Heart left ventricle (tissue), 16 donors: Measurements from ENCODE around the gene CCDC18. TPM values are rescaled to one million over a fixed set of nuclear protein-coding genes. Genes with fewer than 3 reads are reported as not detected.

Source experiments
- ATAC-seq, 4 donors: fragments of 200-7000 bp; cut with Tn5 transposase; one replicate each; pipeline ENCODE4 v1.9.1; 2020 to 2022; ENCODE audit warnings: moderate library complexity in 4 of 4, mild to moderate bottlenecking in 3 of 4, moderate number of reproducible peaks in 1 of 4
- DNase-seq, 5 donors: peaks; one replicate each; pipeline ENCODE4 v3.0.0-alpha.2; 2020
- H3K27ac ChIP-seq, 12 donors: fragments of 200-600 bp; sonication (generic) in 4 of 12; one replicate each; pipeline versions ENCODE4 v1.5.0 to v1.8.0; 2016 to 2022; ENCODE audit warnings: mild to moderate bottlenecking in 2 of 12
- H3K27me3 ChIP-seq, 9 donors: fragments of 200-600 bp; sonication (generic) in 2 of 9; one replicate each; pipeline versions ENCODE4 v1.5.1 to v1.8.0; 2016 to 2022; ENCODE audit warnings: mild to moderate bottlenecking in 3 of 9
- H3K36me3 ChIP-seq, 9 donors: fragments of 200-600 bp; sonication (generic) in 2 of 9; one replicate each; pipeline versions ENCODE4 v1.5.0 to v1.8.0; 2018 to 2022; ENCODE audit warnings: mild to moderate bottlenecking in 2 of 9
- H3K4me1 ChIP-seq, 12 donors: fragments of 200-600 bp; sonication (generic) in 4 of 12; one replicate each; pipeline versions ENCODE4 v1.5.0 to v1.8.0; 2016 to 2022; ENCODE audit warnings: mild to moderate bottlenecking in 3 of 12
- H3K4me3 ChIP-seq, 12 donors: fragments of 200-600 bp; sonication (generic) in 4 of 12; one replicate each; pipeline versions ENCODE4 v1.5.0 to v1.8.0; 2017 to 2022; ENCODE audit warnings: mild to moderate bottlenecking in 9 of 12, moderate library complexity in 4 of 12
- H3K9me3 ChIP-seq, 12 donors: fragments of 200-600 bp; sonication (generic) in 4 of 12; one replicate each; pipeline versions ENCODE4 v1.5.0 to v1.8.0; 2016 to 2022; ENCODE audit warnings: mild to moderate bottlenecking in 1 of 12
- CTCF ChIP-seq, 12 donors: fragments of 200-600 bp; sonication (generic) in 4 of 12; IDR thresholded peaks; one replicate each; pipeline versions ENCODE4 v1.5.0 to v1.8.0; 2018 to 2022; ENCODE audit warnings: antibody characterized with exemption in 12 of 12, mild to moderate bottlenecking in 5 of 12
- POLR2A ChIP-seq, 2 donors: fragments of 450-650 bp; IDR thresholded peaks; one replicate each; pipeline ENCODE4 v1.6.1; 2017; ENCODE audit warnings: antibody characterized with exemption in 2 of 2, mild to moderate bottlenecking in 2 of 2, moderate library complexity in 2 of 2
- WGBS, 4 donors: extraction: QIAGEN DNeasy Blood & Tissue Kit in 2 of 4; methylation state at CpG; one replicate each; pipeline versions ENCODE4 v1.1.5 to v1.1.7; 2013 to 2018; 5-methylcytosine and 5-hydroxymethylcytosine counted together
- intact Hi-C, 10 donors: fragments of 100-400 bp; cut with DNase I; formaldehyde crosslinking; loops; one replicate each; pipeline versions ENCODE4 v1.11.1 to v1.14.2; 2022
- long read RNA-seq, 3 donors: library from polyadenylated mRNA; unstranded; transcript quantifications; one replicate each; pipeline ENCODE4 v2.0.0, GENCODE V29; 2020 to 2021
- polyA plus RNA-seq, 2 donors: library from polyadenylated mRNA; stranded (reverse); fragments of 200-250 nt; gene quantifications; one replicate each; pipeline ENCODE4 v1.2.3, GENCODE V29; 2013
- total RNA-seq, 9 donors: library from RNA; depleted of rRNA in 2 of 9; stranded (reverse); fragments of >200 nt in 2 of 9; fragmentation: NEBNext Ultra II Directional in 3 of 9; extraction: Animal tissue kit (Norgen Biotek cat#: 25700) in 3 of 9; gene quantifications; one replicate each; pipeline versions ENCODE4 v1.1.0 to v1.2.4, GENCODE V29; 2016 to 2023
- donor health status: ischemic (EF 13 %, LVEDD 7.1; RV severe dilation, severe dysfunction).
- donor health status: healthy with polysubstance abuse.
- donor health status: DM: no; HTN: yes; CAD: no.
- donor health status: DM: no; HTN: no; CAD: no.
- donor health status: ischemic (EF 25% LVEDD 6.9; RV normal size, moderate dysfunction).
- donor health status: ischemic (EF 25% LVEDD 5.7; RV mildly dilated, moderate dysfunction).
- donor health status: healthy.
- donor health status: DM: yes; HTN: yes; CAD: no.
- donor health status: ischemic (EF 35%, LVEDD 5.7; RV mildly dilated, moderate dysfunction).
- donor health status: nonischemic (EF 11% LVEDD 7.7; RV severe dilation, severe dysfunction).
- donor health status: DM: yes; HTN: yes; CAD: no.
- donor health status: PGD.
- donor health status: ischemic (EF 29% LVEDD 5.4; RV normal size, mild dysfunction).
- donor health status: nonischemic (EF 23%, LVEDD 6.1; RV moderate dilation, normal function).

Gene CCDC18, protein sequence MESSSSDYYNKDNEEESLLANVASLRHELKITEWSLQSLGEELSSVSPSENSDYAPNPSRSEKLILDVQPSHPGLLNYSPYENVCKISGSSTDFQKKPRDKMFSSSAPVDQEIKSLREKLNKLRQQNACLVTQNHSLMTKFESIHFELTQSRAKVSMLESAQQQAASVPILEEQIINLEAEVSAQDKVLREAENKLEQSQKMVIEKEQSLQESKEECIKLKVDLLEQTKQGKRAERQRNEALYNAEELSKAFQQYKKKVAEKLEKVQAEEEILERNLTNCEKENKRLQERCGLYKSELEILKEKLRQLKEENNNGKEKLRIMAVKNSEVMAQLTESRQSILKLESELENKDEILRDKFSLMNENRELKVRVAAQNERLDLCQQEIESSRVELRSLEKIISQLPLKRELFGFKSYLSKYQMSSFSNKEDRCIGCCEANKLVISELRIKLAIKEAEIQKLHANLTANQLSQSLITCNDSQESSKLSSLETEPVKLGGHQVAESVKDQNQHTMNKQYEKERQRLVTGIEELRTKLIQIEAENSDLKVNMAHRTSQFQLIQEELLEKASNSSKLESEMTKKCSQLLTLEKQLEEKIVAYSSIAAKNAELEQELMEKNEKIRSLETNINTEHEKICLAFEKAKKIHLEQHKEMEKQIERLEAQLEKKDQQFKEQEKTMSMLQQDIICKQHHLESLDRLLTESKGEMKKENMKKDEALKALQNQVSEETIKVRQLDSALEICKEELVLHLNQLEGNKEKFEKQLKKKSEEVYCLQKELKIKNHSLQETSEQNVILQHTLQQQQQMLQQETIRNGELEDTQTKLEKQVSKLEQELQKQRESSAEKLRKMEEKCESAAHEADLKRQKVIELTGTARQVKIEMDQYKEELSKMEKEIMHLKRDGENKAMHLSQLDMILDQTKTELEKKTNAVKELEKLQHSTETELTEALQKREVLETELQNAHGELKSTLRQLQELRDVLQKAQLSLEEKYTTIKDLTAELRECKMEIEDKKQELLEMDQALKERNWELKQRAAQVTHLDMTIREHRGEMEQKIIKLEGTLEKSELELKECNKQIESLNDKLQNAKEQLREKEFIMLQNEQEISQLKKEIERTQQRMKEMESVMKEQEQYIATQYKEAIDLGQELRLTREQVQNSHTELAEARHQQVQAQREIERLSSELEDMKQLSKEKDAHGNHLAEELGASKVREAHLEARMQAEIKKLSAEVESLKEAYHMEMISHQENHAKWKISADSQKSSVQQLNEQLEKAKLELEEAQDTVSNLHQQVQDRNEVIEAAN (N-terminal part only)
- total RNA-seq (1 to 10 TPM; 1.9 to 8.9 (median 4.2) TPM), polyA plus RNA-seq (1 to 10 TPM; 1.7 to 2.5 TPM)
- long read RNA-seq, donor 1, result 0 reads
- long read RNA-seq, donor 2, partial matches to known transcripts, result 6 of 17 reads
- long read RNA-seq, donor 2, other reads (novel, unspliced or antisense), result 11 of 17 reads
- long read RNA-seq, donor 3, partial matches to known transcripts, result 0 of 2 reads
- long read RNA-seq, donor 3, other reads (novel, unspliced or antisense), result 2 of 2 reads

DNA sequence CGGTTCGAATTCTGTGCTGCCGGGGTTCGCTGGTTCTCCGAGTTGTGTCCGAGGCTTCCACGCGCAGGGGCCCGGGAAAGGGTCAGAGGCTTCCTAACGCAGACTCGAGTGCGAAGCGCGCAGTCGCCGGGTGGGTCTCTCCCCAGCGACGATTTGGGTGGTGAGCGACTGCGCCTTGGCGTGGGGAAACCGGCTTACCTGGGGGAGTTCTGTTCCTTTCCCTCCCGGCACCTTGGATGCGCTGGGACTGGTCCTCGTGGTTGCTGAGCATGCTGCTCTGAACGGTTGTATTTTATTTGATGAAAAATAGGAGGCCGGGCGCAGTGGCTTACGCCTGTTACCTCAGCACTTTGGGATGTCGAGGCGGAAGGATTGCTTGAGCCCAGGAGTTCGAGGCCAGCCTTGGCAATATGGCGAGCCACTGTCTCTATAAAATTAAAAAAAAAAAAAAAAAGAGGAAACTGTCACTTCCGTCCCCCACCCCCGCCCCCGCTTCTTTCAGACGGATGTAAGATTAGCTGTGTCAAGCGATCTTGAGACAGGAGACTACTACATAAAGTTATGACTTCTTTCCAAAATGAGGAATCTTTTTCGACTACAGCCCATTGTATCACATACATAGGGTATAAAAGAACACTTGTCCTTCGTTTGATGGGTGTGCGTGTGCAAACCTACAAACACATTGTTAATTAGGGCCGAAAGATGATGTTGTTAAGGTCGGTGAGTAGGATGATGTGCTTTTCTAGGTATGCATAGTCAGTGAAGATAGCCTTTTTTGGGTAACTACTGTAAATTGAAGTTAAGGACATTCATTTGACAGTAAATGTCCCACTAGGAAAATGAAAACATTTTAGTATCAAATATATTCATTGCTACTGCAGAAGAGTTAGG is at the start of gene CCDC18:
Gene CCDC18, plus strand, starts transcription at position 2 of the 891 bp plus-strand sequence. CDS start 2,638 bp downstream, outside the sequence.
- Histone ChIP-seq H3K4me3 (peak within 1 kb of the TSS; percentile 63 to 98 (median 76)), H3K27me3 (no peaks in the 10 kb centered on the region), H3K36me3 (peaks cover 0 to 5% (median 0%) of the 10 kb centered on the region in 9 donors), H3K27ac (peak within 1 kb of the TSS; percentile 96 to 100 (median 98)), H3K9me3 (no peaks in the 10 kb centered on the region), H3K4me1 (peaks cover 0 to 36% (median 24%) of the 10 kb centered on the region in 12 donors)
- intact Hi-C loops, result loop anchor here in 4 of 10 donors (1.0 to 5.0 kb wide), 3 partner anchors 102 to 166 kb away; partner anchors contain the start of genes DR1 (in 2 of the 4) and MTF2 (in 2 of the 4)
- DNase-seq (peak in 1 of 5 donors; percentile 10), ATAC-seq (no peak)
- WGBS, 4 donors, result 2 to 4% (median 3%) methylated on average over 24 to 43 of the region's 43 CpGs
- TF ChIP-seq POLR2A (IDR thresholded peaks at IDR 0.05) (no peak), CTCF (IDR thresholded peaks at IDR 0.05) (no peak)

- TF ChIP-seq CTCF (IDR thresholded peaks at IDR 0.05), result no peak
- TF ChIP-seq POLR2A (IDR thresholded peaks at IDR 0.05), result no peak
- Histone ChIP-seq H3K36me3 (peaks cover 0 to 83% (median 52%) of the 10 kb centered on the region in 9 donors), H3K27me3 (no peaks in the 10 kb centered on the region), H3K9me3 (no peaks in the 10 kb centered on the region), H3K4me1 (no peaks in the 10 kb centered on the region), H3K4me3 (no peak overlapping the region), H3K27ac (no peak overlapping the region)
- no peak for ATAC-seq
- no peak for DNase-seq
- intact Hi-C loops, result no loop called here
Measured at GRCh38 chr1:93132638-93133037, 47.9 kb upstream of the CCDC18 start.

DNA sequence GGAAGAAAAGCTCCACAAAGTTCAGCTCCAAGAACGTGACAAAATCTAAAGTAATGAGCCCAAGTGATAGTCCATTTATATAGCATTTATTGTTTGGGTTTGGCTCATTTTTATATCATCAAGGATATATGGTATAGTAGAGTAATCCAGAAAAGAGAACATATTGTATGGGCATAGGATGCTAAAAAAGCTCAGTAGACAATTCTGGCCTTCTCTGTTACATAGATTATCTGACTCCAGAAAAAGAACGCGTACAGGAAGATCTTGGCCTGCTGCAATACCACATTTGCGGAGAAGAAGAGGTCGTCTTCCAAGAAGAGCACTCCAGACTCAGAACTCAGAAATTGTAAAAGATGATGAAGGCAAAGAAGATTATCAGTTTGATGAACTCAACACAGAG is 44.1 kb upstream of the CCDC18 start:
- WGBS, 4 donors, result 94 to 96% (median 95%) methylated on average over 5 of the region's 5 CpGs
- Histone ChIP-seq H3K4me1 (no peaks in the 10 kb centered on the region), H3K27me3 (no peaks in the 10 kb centered on the region), H3K27ac (no peak overlapping the region), H3K4me3 (no peak overlapping the region), H3K36me3 (peaks cover 0 to 86% (median 71%) of the 10 kb centered on the region in 9 donors), H3K9me3 (no peaks in the 10 kb centered on the region)
- ATAC-seq (no peak), DNase-seq (no peak)
- intact Hi-C loops, result no loop called here
- TF ChIP-seq CTCF (IDR thresholded peaks at IDR 0.05), result no peak
